Endometrial microvascular endothelial cells (primary cell): ENCODE measurements around the gene MICAL2. TPM values are rescaled to one million over a fixed set of nuclear protein-coding genes. Genes with fewer than 3 reads are reported as not detected.

ENCODE experiments used
- in situ Hi-C: cut with HindIII; loops from 2 replicates; pipeline ENCODE4 v1.10.0; 2017; ENCODE audit warnings: low sequenced_read_pairs, low pct_unique_long_range_greater_than_20kb; ENCODE audit errors: inconsistent ontology term
- total RNA-seq: library from RNA; depleted of rRNA; stranded (reverse); fragments of >200 nt; gene quantifications from one replicate; pipeline ENCODE4 v1.2.3, GENCODE V29; 2015; ENCODE audit errors: inconsistent ontology term

MICAL2 gene
- total RNA-seq, 1 donor from 2014 or later: 149 TPM

DNA sequence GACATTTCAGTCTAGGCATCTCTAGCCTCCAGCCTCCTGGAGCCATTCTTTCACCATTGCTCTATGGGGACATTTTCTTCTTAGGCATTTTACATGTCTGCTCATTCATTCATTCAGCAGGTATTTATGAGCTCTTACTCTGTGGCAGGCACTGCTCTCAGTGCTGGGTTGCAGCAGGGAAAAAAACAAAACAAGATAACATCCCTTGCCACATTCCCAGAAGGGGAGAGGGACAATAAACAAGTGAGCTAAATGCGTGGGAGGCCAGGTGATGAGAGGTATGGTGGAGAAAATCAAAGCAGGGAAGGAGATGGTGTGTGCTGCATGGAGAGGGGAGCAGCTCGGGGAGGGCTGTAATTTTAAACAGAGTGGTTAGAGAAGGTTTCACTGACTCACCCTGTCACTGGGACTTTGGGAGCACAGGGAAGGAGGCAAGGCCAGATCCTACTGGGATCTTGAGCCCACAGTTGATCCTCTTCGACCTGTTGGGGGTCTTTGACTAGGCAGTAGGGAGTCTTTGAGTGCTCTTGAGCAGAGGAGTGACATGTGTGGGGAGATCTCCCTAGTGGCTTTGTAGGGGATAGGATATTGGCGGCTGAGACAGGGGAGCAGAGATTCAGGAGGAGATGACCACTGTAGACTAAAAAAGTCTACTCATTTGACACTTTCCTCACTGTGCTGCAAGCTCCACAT lies 17.0 kb downstream of the MICAL2 start:
- in situ Hi-C loops: no loop called here

DNA sequence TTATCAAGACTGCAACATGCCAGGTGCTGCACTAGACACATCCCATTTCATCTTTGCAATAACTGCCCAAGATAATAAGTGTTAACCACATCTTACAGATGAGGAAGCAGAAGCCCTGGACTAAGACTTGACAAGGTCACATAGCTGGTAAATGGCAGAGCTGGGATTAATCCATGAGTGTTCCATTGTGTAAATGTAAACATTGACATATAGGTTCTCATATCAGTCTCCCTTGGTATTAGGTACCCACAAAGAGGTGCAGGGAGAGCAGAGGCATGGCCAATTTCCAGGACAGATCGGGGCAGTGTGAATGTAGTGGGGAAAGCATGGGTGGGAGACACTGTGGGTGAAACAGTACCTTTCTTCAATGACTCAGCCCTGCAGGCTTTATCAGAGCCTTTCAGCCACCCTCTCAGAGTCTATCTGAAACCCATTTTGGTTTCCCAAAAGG lies 17.9 kb downstream of the MICAL2 start:
- in situ Hi-C loops: no loop called here

DNA sequence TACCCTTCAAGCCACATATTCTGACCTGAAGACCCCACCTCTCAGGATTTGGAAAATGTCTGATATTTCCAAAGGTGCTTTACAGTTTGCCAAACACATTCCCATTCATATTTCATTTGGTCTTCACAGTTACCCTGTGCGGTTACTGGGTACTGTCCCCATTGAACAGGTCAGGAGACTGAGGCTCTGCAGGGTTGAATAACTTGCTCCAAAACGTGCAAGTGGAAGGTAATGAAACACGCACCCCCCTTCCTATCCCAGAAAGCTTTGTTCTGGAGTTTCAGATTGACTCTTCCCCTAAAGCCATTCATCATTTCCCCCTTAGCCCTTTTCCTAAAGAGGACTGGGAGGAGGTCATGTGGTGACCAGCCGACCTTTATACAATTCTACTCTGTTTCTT lies 18.8 kb downstream of the MICAL2 start:
- in situ Hi-C loops: no loop called here

DNA sequence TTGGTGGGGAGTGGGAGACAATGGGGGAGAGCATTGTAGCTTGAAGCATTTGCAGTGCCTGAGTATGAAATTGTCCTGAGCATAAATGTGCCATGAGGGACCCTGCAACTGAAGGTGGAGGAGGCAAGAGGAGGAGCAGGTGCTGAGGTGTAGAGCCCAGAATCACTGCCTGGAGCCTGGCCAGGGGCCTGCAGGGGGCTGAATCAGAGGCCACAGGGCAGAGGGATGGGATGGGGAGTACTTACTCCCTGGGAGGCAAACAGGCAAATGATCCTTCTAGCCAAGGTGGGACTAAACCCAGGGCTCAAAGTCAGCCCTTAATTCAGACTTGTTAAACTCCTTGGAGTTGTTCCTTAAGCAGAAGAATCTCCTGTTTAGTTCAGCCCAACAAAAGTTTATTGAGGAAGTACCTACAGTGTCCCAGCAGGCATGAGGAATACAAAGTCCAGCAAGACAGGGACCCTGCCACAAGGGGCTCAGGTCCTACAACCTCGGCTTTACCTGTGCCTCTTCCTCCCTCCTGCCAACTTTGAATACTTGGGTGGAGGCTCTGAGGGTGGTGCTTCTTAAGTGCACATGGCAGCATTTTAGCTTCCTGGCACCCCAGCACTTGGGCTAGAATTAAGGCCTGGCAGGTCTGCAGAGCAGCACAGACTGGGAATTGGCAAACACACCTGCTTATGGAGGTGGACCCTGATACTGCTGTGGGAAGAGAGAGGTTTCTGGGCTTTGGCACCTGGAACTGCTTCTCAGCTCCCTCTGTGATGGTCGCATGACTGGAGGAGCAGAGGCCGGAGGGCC lies 20.0 kb downstream of the MICAL2 start:
- in situ Hi-C loops: no loop called here

DNA sequence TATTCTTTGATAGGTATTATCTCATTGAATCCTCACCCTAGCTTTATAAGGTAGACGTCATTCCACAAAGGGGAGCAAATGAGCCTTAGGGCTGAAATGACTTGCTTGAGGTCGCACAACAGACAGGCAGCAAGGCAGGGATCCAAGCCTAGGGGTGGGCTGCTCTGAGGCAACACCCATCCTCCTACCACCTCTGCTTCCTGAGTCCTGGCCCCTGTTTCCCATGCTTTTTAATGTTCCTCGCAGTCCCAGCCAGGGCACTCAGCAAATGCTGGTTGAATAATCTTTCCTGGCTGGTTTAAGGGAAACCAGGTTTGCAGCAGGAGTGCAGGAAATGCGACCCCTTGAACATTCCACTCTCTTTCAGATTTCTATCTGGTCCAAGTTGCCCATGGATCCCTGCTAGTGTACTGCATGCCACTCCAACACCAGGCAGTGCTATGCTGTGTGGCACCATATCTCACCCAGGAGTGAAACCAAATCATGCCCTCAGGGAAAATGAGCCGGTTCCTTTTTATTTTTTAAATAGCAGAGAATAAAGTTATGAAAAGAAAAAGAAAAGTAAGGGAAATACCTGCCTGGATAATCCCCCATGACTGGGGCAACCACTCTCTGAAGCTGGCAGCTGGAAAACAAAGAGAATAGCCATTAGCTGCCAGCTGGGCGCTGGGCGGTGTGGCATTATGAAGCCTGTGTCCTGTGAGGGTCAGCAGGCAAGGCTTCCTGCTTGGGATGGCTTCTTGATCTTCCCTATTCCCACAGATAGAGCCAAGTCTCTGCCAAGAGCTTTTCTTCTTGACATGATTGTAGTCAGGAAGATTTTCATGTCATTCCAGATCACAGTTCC lies 21.8 kb downstream of the MICAL2 start:
- in situ Hi-C loops: no loop called here

DNA sequence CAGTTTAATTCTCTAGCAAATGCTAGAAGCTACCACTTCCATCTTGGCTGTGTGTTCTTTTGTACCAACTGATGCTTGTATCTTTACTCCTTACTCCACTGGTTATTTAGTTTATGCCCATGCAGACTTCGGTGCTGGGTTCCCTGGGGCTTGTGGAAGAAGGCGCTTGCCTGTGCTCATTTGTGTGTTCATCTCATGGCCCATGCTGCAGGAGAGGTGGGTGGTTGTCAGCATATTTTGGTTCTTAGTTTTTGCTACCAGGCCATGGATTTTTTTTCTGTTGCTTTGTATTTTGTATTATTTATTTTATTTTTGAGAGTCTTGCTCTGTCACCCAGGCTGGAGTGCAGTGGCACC lies 22.4 kb downstream of the MICAL2 start:
- in situ Hi-C loops: no loop called here

DNA sequence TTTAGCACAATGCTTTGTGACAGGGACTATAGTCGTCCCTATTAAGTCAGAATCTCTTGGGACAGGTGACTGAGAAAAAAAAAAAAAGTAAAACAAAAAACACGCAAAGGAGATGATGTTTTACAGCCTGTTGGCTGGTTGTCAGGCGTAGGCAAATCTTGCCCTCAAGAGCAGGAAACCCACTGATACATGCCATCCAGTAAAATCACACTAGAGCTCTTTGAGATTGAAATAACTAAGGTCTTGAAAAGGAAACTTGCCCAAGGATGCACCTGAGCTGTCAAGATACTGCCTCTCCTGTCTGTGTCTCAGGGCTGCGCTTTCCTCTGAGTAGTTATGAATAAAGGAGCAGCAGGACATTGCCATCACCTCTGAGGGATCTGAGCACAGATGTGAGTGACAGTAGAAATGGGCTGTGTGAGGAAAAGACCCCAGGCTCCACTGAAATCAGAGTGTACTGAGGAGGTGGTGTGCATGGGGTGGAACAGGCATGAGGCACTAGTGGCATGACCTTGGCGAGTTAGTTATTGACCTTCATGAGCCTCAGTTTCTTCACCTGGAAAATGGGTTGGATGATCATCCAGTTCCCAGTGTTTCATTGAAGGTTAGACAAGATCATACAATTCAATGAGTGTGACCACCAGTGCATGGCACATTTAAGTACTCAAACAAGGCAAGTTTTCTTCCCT lies 23.3 kb downstream of the MICAL2 start:
- in situ Hi-C loops: no loop called here

DNA sequence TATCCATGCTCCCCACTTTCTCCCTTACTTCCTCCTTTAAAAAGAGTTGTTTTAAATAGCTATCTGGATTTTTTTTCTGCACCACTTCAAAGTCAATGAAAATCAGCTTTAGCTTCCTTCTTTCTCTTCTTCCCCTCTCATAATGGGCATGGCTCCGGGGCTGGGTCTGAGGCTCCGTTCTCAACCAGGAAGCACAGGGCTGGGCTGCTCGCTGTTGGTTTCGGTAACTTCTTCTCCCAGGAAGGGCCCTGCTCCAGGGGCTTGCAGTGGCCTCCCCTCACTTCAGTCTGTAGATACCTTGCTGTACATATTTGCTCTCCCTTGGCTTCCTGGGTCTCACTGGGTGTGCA lies 23.8 kb downstream of the MICAL2 start:
- in situ Hi-C loops: no loop called here

DNA sequence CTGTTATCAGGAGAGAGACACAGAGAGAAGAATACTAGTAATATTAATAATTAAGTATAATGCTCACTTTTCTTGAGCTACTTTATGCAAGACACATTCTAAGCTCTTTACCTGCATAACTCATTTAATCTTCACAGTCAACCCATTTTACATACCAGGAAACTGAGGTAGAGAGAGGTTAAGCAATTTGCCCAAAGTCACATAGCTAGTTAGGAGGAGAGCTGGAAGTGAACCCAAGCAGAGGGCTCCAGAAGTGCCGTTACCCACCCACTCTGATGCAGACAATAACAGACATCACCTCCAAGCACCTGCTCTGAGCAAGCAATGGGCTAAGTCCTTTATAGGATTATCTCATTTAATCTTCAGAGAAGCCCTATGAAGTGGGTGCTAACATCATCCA lies 24.8 kb downstream of the MICAL2 start:
- in situ Hi-C loops: no loop called here

DNA sequence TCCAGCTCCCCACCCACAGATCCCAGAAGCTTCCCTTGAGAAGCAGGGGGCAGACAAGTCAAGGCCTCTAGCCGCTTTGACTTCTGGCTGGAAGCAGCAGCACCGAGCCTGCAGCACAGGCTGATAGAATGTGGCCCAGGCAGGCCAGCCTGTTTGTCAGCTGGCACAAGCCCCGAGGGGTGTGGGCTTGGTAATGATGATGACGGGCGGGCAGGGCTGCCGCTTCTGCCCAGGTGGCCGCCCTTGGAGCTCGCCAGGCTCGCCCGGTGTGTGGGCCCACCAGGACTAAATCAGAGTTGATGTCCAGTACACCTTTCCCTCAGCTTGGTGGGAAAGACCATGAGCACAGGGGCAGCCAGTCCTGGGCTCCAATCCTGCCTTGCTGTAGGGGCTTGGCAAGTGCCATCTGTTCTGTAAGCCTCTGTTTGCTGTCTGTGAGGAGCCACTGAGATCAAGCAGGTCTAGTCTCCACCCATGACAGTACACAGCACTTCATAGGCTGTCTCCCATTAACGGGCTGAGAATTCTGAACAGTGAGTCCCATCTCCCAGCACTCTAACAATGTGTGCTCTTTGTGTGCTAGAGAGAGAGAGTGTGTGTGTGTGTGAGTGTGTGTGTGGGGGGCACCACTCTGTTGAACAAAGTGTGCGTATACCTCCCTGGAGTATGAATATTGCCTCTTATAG lies 26.8 kb downstream of the MICAL2 start:
- in situ Hi-C loops: no loop called here

DNA sequence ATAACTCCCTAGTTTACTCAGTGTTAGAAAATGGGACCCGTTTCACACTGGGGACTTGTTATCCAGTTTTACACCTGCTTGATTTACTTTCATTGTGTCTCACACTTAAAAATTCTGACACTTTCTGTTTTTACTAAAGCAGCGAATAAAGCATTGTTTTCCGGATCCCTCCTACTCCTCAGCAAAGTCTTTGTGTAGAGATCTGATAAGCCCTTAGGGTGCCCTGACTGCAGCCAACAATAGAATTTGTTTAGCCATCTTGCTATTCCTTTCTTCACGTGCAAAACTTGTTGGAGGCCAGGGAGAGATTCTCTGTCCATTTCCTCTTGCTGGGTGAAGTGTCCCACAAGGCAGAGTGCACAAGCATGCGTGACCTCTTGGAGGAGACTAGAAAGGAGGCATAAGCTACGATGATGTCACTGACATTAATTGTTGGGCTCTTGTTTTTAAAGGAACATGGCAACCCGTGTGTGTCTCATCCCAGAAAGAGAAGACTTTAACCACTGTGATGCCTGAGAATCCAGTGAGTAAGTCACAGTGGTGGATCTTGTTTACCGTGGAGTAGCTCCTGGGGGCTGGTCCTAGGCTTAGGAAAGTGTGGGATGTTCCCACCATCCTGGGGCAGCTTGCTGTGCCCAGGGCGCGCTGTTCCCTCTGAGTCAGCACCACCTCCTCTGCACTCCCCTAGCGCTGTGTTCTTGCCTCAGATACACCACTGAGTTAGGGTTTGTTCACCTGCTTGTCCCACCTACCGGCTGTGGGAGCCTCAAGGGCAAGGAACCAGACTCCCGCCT lies 27.7 kb downstream of the MICAL2 start:
- in situ Hi-C loops: no loop called here

DNA sequence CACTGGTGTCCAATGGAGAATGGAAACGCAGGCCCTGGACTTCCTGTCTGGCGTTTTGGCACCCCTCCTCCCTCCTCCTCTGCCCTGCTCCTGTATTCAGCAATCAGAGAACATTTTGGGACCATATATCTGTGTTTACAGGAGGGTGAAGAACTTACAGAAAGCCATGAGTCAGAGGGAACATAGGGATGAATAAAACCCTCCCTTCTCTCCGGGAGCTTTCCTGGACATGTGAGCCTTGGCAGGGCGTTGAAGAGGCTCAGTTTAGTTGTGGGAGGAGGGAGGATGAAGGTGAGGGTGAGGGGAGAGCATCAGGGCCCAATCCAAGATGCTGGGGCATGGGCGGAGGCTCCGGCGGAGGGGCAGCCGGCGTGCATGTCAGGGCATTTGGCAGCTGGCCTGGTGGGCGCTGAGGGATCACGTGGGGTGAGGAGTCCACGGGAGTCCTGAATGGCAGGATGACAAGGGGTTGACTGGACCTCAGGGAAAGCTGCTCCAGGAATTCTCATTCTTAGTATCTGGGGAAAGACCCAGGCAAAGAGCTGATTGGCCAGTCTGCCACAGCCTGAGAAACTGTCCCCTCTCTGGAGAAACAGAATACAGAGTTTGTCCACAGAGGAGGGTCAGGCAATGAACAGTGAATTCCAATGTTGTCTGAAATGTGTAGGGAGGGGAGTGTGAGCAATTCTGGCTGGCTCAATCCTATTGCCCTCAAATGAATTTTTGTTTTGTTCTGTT lies 28.9 kb downstream of the MICAL2 start:
- in situ Hi-C loops: no loop called here

DNA sequence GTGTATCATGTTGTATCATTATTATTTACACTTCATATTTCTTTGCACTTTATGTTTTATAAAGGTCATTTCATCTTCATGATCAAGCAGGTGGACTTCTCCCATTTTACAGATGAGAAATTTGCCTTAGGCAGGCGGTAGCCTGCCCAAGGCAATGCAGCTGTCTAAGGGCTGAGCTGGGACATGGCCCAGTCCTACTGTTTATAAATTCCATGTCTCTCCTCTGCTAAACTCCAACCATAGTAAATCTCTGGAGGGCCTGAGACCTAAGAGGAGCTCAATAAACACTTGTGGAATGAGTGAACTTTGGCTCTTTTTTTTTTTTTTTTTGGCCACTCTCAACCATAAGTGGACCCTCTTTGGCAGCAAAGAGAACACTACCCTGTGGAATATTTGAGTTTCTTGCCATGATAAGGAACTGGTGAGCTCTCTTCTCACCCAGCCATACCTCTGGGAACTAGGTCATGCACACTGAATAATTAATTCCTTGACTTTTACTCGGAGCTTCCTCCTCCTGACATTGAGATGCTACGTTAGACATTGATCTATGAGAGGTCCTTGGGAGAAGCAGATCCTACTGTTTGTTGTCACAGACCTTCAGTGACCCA lies 29.9 kb downstream of the MICAL2 start:
- in situ Hi-C loops: no loop called here

DNA sequence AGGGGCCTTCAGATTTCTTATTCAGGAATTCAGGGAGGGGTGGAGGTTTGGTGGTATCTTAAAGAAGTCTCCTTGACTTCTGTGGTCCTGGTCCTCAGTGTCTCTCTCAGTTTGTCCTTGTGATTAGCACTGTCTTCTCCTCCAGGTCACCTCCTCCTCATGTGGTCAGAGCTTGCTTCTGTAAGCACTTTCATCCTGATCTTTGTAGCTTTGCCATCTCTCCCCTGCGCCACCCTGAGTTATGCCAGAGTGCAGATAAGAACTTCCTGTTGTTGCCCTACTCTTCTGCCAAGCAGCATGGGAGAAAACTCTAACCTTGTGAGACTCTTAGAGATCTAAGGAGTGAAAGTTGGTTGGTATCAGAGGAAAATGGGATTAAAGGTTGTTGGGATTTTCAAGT lies 30.9 kb downstream of the MICAL2 start:
- in situ Hi-C loops: no loop called here

DNA sequence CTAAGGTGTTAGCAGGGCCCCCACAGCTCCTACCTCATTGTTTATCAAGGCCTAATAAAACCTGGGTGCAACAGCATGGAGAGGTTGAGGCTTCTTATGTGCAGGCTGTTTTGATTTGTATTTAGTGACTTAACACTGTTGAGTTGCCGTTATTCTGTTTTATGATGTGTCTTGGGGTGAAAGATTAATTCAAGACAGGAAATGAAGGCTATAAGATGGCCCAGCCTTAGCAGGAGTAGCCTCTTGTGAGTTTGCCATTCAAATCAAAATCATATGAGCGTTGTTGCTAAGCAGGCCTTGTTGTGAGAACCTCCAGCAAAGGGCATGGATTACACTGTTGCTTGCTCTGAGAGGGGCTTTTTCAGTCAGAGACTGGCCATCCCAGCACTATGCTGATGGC lies 31.8 kb downstream of the MICAL2 start:
- in situ Hi-C loops: no loop called here

DNA sequence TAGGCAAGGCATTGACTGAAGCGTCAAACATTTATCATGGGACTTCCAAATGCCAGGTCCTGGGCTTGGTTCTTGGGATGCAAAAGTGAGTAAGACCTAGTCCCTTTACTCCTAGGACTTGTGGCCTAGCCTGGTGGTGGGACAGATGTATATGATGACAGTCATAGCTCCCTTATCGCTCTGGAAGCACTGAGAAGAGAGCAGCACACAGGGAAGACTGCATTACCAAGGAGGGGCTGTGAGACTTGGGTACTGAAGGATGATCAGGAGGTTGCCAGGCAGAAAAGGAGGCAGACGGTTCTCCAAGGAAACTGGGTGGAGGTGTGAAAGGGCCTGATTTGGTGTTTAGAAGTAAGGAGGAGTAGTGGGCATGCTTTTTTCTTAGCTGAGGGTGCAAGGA lies 32.5 kb downstream of the MICAL2 start:
- in situ Hi-C loops: no loop called here
